GM12873 (cell line): ENCODE results near the gene RGMB.

Source experiments
- TF ChIP-seq, protein P1 (sequence below): IDR thresholded peaks from 2 replicates; pipeline ENCODE4 v1.5.1; 2012; ENCODE audit warnings: low read depth, mild to moderate bottlenecking, moderate library complexity, low read length, control low read depth; ENCODE audit not compliant: insufficient read depth; ENCODE audit errors: missing control alignments

Gene RGMB

DNA sequence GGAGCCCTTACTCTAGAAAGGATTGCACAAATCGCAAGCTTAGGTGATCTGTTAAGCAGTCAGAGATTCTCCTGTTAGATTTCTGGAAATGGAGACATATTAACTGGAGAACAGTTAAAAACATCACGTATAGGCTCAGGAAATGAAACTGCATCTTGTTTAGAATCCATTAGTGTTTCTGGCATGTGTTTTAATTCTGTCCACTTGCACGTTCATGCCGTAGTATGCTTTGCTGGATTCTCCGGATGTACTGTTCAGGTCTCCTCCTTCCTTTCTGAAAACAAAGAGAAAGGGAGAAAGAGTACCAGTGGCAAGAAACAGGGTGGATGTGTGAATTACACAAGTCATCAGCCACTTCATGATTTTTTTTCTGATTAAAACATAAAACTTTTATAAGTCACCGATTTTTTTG is 2.5 kb upstream of the RGMB start:
- TF ChIP-seq, protein P1, sequence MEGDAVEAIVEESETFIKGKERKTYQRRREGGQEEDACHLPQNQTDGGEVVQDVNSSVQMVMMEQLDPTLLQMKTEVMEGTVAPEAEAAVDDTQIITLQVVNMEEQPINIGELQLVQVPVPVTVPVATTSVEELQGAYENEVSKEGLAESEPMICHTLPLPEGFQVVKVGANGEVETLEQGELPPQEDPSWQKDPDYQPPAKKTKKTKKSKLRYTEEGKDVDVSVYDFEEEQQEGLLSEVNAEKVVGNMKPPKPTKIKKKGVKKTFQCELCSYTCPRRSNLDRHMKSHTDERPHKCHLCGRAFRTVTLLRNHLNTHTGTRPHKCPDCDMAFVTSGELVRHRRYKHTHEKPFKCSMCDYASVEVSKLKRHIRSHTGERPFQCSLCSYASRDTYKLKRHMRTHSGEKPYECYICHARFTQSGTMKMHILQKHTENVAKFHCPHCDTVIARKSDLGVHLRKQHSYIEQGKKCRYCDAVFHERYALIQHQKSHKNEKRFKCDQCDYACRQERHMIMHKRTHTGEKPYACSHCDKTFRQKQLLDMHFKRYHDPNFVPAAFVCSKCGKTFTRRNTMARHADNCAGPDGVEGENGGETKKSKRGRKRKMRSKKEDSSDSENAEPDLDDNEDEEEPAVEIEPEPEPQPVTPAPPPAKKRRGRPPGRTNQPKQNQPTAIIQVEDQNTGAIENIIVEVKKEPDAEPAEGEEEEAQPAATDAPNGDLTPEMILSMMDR, result no peak

DNA sequence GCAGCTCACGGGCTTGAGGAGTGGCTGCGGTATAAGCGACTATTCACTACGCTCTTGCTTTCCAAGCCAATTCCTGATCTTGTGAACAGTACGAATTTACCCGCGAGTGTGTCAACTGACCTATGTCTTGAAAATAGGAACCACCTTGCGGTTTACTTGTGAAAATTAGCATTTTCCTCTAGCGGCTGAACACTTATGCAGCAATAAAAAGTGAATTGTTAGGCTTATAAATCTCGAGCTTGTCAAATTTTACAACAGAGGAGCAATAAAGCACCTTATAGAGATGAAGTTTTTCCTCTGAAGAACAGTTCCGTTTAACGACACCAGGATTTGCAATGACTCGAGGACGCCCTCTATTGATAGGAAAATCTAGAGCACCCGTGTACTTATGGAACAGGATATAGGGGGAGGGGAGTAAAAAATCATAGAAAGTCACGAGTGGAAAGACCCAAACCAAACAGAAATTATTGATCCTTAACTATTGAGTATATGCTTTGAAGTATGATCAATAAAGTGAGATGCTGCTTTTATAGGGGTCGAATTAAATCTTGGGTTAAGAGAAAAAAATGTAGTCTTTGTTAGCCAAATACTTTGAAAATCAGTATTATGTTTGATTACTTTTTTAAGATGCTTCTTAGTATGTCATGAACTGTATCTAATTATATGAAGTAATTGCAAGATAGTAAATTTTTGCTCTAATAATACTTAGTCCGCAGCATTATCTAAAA is 1.9 kb upstream of the RGMB start:
- TF ChIP-seq, protein P1, result peak; percentile 84

DNA sequence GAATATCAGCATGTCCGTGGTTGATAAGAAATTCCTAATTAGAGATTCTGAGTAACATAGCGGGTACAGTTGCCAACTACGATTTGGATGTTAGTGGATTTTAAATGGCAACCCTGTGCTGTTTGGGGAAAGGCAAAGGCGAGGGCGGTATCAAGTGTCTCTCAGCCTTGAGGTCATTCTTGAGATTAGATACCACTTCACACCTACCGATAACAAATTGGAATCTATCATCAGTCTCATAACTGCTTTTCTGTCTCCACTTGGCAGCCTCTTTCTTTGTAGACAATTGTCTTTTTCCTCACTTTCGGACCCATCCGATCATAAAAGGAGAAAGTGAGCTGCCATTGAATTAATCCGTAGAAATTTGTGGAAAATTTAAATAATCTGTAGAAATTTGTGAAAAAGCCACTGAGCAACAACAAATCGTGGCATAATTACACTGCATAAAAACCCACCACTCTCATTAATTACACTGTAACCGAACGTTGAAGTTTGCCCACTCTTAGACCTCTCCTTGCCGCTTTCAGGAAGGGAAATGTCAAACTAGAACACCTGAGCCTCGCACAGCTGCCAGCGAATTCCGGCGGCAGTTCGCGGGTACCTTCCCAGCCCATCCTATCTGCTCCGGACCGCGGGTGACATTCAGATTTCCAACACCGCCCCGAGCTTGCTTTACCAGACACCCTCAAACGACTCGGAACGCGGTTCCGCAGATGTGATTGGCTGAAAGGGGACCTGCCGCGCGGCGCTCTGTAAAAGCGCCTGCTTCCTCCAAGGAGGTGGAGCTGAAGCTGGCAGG is 849 bp upstream of the RGMB start:
- TF ChIP-seq, protein P1, result no peak

DNA sequence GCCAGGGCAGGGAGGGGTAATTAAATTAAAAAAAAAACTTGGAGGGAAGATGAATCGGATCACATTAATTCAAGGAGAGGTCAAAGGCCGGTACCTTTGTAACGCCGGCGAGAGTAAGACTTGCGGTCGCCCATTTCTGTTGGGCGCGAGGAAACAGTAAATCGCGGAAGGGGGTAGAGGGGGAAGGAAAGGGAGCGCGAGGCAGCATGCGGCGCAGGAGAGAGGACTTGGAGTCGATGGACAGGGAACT is 324 bp upstream of the RGMB start:
- TF ChIP-seq, protein P1, result no peak

DNA sequence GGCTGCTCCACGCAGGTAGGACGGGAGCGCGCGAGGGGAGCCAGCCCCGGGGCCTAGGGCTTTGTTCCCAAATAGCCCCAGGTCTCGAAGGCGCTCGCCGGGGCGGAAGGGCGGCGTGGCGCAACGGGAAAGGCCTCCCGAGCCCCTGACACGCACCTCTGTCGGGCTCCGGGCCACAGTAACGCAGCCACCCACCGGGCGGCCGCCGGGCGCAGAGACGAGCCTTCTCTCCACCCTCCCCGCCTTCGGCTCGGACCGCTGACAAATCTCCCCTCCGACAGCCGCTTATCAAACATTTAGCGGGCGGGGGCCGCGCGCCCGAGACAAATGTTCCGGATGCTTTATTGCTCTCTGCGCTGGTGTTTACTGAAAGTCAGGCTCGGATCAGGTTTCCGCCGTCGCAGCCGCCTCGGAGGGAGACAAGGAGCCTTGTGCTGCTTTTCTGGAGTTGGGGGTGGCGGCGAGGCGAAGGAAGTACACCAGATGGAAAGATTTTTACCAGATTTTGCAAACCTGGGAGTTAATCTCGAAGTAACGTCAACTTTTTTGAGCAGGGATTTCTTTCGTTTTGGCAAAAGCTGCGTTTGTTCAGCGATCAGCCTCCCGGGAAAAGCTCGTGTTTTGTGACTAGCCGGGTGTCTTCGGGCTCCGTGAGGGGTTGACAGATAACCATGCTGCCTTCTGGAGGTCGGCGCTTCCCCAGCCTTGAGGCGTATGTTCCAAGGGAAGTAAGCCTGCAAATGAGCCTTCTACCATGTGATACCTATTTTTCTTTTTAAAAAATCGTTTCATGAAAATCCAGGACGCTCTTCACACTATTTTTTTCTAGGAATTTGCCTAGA is 950 bp downstream of the RGMB start:
- TF ChIP-seq, protein P1, result no peak

DNA sequence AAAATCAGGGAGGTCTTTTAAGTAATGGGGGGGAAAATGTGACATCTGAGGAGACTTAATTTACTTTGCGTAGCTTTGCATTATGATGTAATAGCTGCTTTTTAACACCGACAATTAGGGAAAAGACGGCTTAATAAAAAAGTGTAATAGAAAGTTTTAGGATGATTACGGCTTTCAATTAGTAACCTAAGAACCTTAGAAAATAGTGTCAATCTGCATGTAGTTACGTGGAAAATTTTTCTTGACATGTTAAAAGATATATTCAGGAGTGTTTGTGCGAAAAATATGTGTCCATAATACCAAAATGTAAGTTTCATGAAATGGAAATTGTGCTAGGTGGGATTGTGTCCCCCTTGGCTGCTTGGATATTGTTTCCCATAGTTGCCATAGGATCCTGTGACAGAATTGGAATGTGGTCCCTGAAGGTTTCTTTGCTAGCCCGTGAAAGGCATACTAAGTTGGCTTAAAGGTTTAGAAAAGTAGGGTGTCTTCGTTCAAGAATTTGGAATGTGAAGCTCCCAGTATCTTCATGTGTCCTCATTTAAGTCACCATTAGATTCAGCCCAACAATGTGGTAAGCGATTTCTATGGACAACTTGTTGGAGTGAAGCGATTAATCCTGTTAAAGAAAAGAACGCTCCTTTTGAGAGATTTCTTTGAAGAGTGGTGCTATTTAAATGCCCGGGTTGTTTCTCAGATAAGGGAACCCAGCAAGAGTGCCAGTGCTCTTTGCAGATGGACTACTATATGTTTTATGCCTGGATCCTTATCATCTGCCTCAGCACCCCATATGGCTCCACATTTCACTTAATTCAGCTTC is 2.0 kb downstream of the RGMB start:
- TF ChIP-seq, protein P1, result no peak
